GM20431 (cell line): Measurements from ENCODE around the gene UQCC5.

Experiments
- in situ Hi-C: fragments of 300-500 bp; cut with MseI, MboI; formaldehyde crosslinking; loops from one replicate; pipeline ENCODE4 v1.15.0; 2020; ENCODE audit warnings: low sequenced_read_pairs; ENCODE audit not compliant: unreplicated experiment

UQCC5 gene

GRCh38 chr3:52558436-52558835 is 22.0 kb downstream of the UQCC5 start:
- in situ Hi-C loops: no loop called here

- in situ Hi-C loops: no loop called here
Observed at GRCh38 chr3:52561028-52561747, 24.8 kb downstream of the UQCC5 start.

GRCh38 chr3:52563984-52564383 is 27.6 kb downstream of the UQCC5 start:
- in situ Hi-C loops: no loop called here

- in situ Hi-C loops: no loop called here
Observed at GRCh38 chr3:52568069-52568468, 31.7 kb downstream of the UQCC5 start.

GRCh38 chr3:52570076-52570475 is 33.7 kb downstream of the UQCC5 start:
- in situ Hi-C loops: no loop called here

GRCh38 chr3:52572221-52572620 is 35.8 kb downstream of the UQCC5 start:
- in situ Hi-C loops: no loop called here

- in situ Hi-C loops: no loop called here
Observed at GRCh38 chr3:52574056-52574965, 37.9 kb downstream of the UQCC5 start.
